ENCODE results near the gene MYO16.

- TF ChIP-seq POLR2A (IDR thresholded peaks at IDR 0.05) (no peak), CTCF (IDR thresholded peaks at IDR 0.05) (no peak)
Observed at GRCh38 chr13:109088624-109088917, 459.2 kb downstream of the MYO16 start.
